Neural cell (in vitro differentiated cells): ENCODE data around the gene RNF103. TPM values are rescaled to one million over a fixed set of nuclear protein-coding genes. Genes with fewer than 3 reads are reported as not detected.

ENCODE experiments used
- H2AFZ ChIP-seq: fragments of 200-600, 300-800 bp; sonication (generic), shearing (Covaris generic); 2 replicates; pipeline ENCODE4 v1.6.0; 2014; ENCODE audit warnings: low read depth, mild to moderate bottlenecking, antibody characterized with exemption, low read length, moderate library complexity
- H3F3A ChIP-seq: fragments of 200-600 bp; shearing (Covaris generic); 2 replicates; pipeline ENCODE4 v1.6.1; 2016; ENCODE audit warnings: mild to moderate bottlenecking, moderate library complexity, mixed read lengths, antibody characterized with exemption, low read length; ENCODE audit not compliant: insufficient read depth, poor library complexity, severe bottlenecking
- H3K27ac ChIP-seq: fragments of 200-600, 300-800 bp; sonication (generic), shearing (Covaris generic); 2 replicates; pipeline ENCODE4 v1.5.1; 2014; ENCODE audit warnings: mild to moderate bottlenecking, low read length, moderate library complexity
- H3K27me3 ChIP-seq: fragments of 300-800, 200-600 bp; sonication (generic), shearing (Covaris generic); 2 replicates; pipeline ENCODE4 v1.6.0; 2014; ENCODE audit warnings: mild to moderate bottlenecking, low read depth, low read length, moderate library complexity; ENCODE audit not compliant: insufficient read depth
- H3K36me3 ChIP-seq: fragments of 300-800, 200-600 bp; sonication (generic), shearing (Covaris generic); 2 replicates; pipeline ENCODE4 v1.5.1; 2014; ENCODE audit warnings: mild to moderate bottlenecking, antibody characterized with exemption, low read length, moderate library complexity; ENCODE audit not compliant: insufficient read depth
- H3K4me2 ChIP-seq: fragments of 300-800, 200-600 bp; sonication (generic), shearing (Covaris generic); 2 replicates; pipeline ENCODE4 v1.6.0; 2014; ENCODE audit warnings: mild to moderate bottlenecking, low read length
- H3K4me3 ChIP-seq: fragments of 300-800, 200-600 bp; sonication (generic), shearing (Covaris generic); 2 replicates; pipeline ENCODE4 v1.5.1; 2014; ENCODE audit warnings: mild to moderate bottlenecking, low read length, moderate library complexity
- H3K79me2 ChIP-seq: fragments of 200-600 bp; shearing (Covaris generic); replicated peaks from 2 replicates; pipeline ENCODE4 v1.6.0; 2014; ENCODE audit warnings: mild to moderate bottlenecking, low read length, moderate library complexity; ENCODE audit not compliant: insufficient read depth
- H3K9ac ChIP-seq: fragments of 300-800, 200-600 bp; sonication (generic), shearing (Covaris generic); 2 replicates; pipeline ENCODE4 v1.6.1; 2016; ENCODE audit warnings: mild to moderate bottlenecking, low read length, mixed read lengths
- H3K9me2 ChIP-seq: fragments of 200-600 bp; shearing (Covaris generic); 2 replicates; pipeline ENCODE4 v1.6.1; 2016; ENCODE audit warnings: mild to moderate bottlenecking, low read length, mixed read lengths; ENCODE audit not compliant: insufficient read depth
- H3K9me3 ChIP-seq: fragments of 200-600, 300-800 bp; sonication (generic), shearing (Covaris generic); 2 replicates; pipeline ENCODE4 v1.6.1; 2016; ENCODE audit warnings: mild to moderate bottlenecking, mixed run types, low read length, moderate library complexity, mixed read lengths
- H4K20me1 ChIP-seq: fragments of 200-600 bp; shearing (Covaris generic); 2 replicates; pipeline ENCODE4 v1.6.1; 2016; ENCODE audit warnings: mild to moderate bottlenecking, mixed run types; ENCODE audit not compliant: insufficient read depth
- CTCF ChIP-seq: fragments of 450-650 bp; IDR thresholded peaks from 2 replicates; pipeline ENCODE4 v1.5.1; 2014; ENCODE audit warnings: antibody characterized with exemption, mild to moderate bottlenecking, moderate library complexity; ENCODE audit not compliant: poor library complexity, severe bottlenecking
- EP300 ChIP-seq: fragments of 450-650 bp; conservative IDR thresholded peaks from 2 replicates; pipeline ENCODE4 v1.6.1; 2014; ENCODE audit warnings: antibody characterized with exemption, mild to moderate bottlenecking, moderate library complexity; ENCODE audit not compliant: poor library complexity, severe bottlenecking
- EZH2 ChIP-seq: fragments of 200-600, 300-800 bp; shearing (Covaris generic), sonication (generic); IDR thresholded peaks from 2 replicates; pipeline ENCODE4 v1.6.1; 2014; ENCODE audit warnings: antibody characterized with exemption, low read length, borderline replicate concordance, mild to moderate bottlenecking; ENCODE audit not compliant: insufficient read depth, poor library complexity, severe bottlenecking
- MXI1 ChIP-seq: fragments of 450-650 bp; conservative IDR thresholded peaks from 2 replicates; pipeline ENCODE4 v1.6.1; 2014; ENCODE audit warnings: antibody characterized with exemption, mild to moderate bottlenecking; ENCODE audit not compliant: poor library complexity, severe bottlenecking
- POLR2AphosphoS5 ChIP-seq: IDR thresholded peaks from 2 replicates; pipeline ENCODE4 v1.6.1; 2012
- RAD21 ChIP-seq: fragments of 450-650 bp; conservative IDR thresholded peaks from 2 replicates; pipeline ENCODE4 v1.6.1; 2014; ENCODE audit warnings: antibody characterized with exemption, mild to moderate bottlenecking, moderate library complexity
- SMC3 ChIP-seq: fragments of 450-650 bp; conservative IDR thresholded peaks from 2 replicates; pipeline ENCODE4 v1.6.1; 2014; ENCODE audit warnings: antibody characterized with exemption, mild to moderate bottlenecking, moderate library complexity; ENCODE audit not compliant: poor library complexity
- TAF1 ChIP-seq: IDR thresholded peaks from 2 replicates; pipeline ENCODE4 v1.6.1; 2012; ENCODE audit warnings: low read depth
- polyA plus RNA-seq: library from polyadenylated mRNA; depleted of rRNA; stranded (reverse); fragments of >200 nt; gene quantifications from 2 replicates; pipeline ENCODE4 v1.2.3, GENCODE V29; 2014
- TF ChIP-seq, protein P1 (sequence below): IDR thresholded peaks from 2 replicates; pipeline ENCODE4 v1.6.1; 2012; ENCODE audit warnings: borderline replicate concordance

The RNF103 gene
- polyA plus RNA-seq, 1 donor from 2014 or later = 24.1 TPM

- H3K4me3 ChIP-seq = no peak overlapping the region
- no peaks in the 10 kb centered on the region for H3K36me3 ChIP-seq
- H3K79me2 ChIP-seq = no peaks in the 10 kb centered on the region
- no peaks in the 10 kb centered on the region for H3K27me3 ChIP-seq
- no peak overlapping the region for H2AFZ ChIP-seq
- H3K9ac ChIP-seq = no peak overlapping the region
- no peak overlapping the region for H3K27ac ChIP-seq
- TF ChIP-seq SMC3 (no peak), CTCF (no peak), POLR2AphosphoS5 (no peak), TAF1 (no peak), EP300 (no peak), MXI1 (no peak), RAD21 (no peak), EZH2 (no peak)
- TF ChIP-seq, protein P1, sequence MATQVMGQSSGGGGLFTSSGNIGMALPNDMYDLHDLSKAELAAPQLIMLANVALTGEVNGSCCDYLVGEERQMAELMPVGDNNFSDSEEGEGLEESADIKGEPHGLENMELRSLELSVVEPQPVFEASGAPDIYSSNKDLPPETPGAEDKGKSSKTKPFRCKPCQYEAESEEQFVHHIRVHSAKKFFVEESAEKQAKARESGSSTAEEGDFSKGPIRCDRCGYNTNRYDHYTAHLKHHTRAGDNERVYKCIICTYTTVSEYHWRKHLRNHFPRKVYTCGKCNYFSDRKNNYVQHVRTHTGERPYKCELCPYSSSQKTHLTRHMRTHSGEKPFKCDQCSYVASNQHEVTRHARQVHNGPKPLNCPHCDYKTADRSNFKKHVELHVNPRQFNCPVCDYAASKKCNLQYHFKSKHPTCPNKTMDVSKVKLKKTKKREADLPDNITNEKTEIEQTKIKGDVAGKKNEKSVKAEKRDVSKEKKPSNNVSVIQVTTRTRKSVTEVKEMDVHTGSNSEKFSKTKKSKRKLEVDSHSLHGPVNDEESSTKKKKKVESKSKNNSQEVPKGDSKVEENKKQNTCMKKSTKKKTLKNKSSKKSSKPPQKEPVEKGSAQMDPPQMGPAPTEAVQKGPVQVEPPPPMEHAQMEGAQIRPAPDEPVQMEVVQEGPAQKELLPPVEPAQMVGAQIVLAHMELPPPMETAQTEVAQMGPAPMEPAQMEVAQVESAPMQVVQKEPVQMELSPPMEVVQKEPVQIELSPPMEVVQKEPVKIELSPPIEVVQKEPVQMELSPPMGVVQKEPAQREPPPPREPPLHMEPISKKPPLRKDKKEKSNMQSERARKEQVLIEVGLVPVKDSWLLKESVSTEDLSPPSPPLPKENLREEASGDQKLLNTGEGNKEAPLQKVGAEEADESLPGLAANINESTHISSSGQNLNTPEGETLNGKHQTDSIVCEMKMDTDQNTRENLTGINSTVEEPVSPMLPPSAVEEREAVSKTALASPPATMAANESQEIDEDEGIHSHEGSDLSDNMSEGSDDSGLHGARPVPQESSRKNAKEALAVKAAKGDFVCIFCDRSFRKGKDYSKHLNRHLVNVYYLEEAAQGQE = no peak
- H3F3A ChIP-seq = no peaks in the 10 kb centered on the region
- H3K9me2 ChIP-seq = no peaks in the 10 kb centered on the region
- H3K4me2 ChIP-seq = no peak overlapping the region
- H4K20me1 ChIP-seq = no peaks in the 10 kb centered on the region
- no peaks in the 10 kb centered on the region for H3K9me3 ChIP-seq
Observed at GRCh38 chr2:86598966-86599365, 24.7 kb downstream of the RNF103 start.

DNA sequence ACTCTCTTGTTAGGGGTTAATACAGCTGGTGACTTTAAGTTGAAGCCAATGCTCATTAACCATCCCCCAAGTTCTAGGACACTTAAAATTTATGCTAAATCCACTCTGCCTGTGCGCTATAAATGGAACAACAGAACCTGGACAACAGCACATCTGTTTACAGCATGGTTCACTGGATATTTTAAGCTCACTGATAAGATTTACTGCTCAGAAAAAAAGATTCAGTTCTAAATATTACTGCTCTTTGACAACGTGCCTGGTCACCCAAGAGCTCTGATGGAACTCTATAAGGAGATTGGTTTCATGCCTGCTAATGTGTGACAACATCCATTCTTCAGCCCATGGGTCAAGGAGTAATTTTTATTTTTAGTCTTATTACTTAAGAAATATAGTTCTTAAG is 27.5 kb downstream of the RNF103 start:
- no peak overlapping the region for H2AFZ ChIP-seq
- no peaks in the 10 kb centered on the region for H3K9me3 ChIP-seq
- H3K4me2 ChIP-seq = no peak overlapping the region
- H3K36me3 ChIP-seq = no peaks in the 10 kb centered on the region
- no peaks in the 10 kb centered on the region for H3K27me3 ChIP-seq
- H3K9ac ChIP-seq = no peak overlapping the region
- H3K9me2 ChIP-seq = no peaks in the 10 kb centered on the region
- H3F3A ChIP-seq = no peaks in the 10 kb centered on the region
- H3K27ac ChIP-seq = no peak overlapping the region
- TF ChIP-seq MXI1 (no peak), SMC3 (no peak), RAD21 (no peak), POLR2AphosphoS5 (no peak), TAF1 (no peak), EP300 (no peak), EZH2 (no peak)
- TF ChIP-seq, protein P1 = no peak
- no peaks in the 10 kb centered on the region for H4K20me1 ChIP-seq
- H3K79me2 ChIP-seq = no peaks in the 10 kb centered on the region
- H3K4me3 ChIP-seq = no peak overlapping the region
